HepG2 (cell line): ENCODE measurements around the gene CTNNA3. TPM values are rescaled to one million over a fixed set of nuclear protein-coding genes. Genes with fewer than 3 reads are reported as not detected.

Source experiments
- ATAC-seq: fragments of 200-7000 bp; cut with Tn5 transposase; 3 replicates; pipeline ENCODE4 v1.9.1; 2020; ENCODE audit warnings: mild to moderate bottlenecking, moderate library complexity
- BruUV-seq: library from RNA; stranded (reverse); fragments of 400-500 nt; replicated peaks from 2 replicates; lab custom pipeline; 2021; lab: Mats Ljungman, UMichigan
- CTCF ChIA-PET: fragments of 300-600 bp; formaldehyde crosslinking; extraction: SDS; loops from one replicate; lab custom pipeline; 2021; ENCODE audit warnings: low total read pairs, inconsistent platforms, low intra/inter-chr PET ratio; lab: Yijun Ruan, JAX
- POLR2A ChIA-PET: fragments of 350-600 bp; sonication (Branson Sonifier 250); formaldehyde crosslinking; loops from one replicate; lab custom pipeline; 2020; ENCODE audit warnings: antibody characterized with exemption, inconsistent platforms; lab: Yijun Ruan, JAX
- DNase-seq: peaks from one replicate; pipeline ENCODE4 v3.0.0-alpha.2; 2015; ENCODE audit warnings: low spot score
- FAIRE-seq: peaks from 3 replicates; lab custom pipeline; 2011; peaks lifted over from hg19 to GRCh38; lab: Jason Lieb, UNC
- H2AFZ ChIP-seq: one replicate; pipeline ENCODE4 v1.6.1; 2011; ENCODE audit warnings: low read length, inconsistent platforms
- H3K27ac ChIP-seq: fragments of 300-600 bp; 3 replicates; pipeline ENCODE4 v1.8.0; 2011; ENCODE audit warnings: mixed run types, mild to moderate bottlenecking, mixed read lengths, low read length, inconsistent platforms; ENCODE audit not compliant: insufficient read depth; ENCODE audit errors: extremely low read length
- H3K27me3 ChIP-seq, 2 experiments: fragments of 200-600 bp in 1 of 2; 2 replicates in 1 of 2; 3 replicates in 1 of 2; pipeline versions ENCODE4 v1.6.0 to v1.8.0; 2011; ENCODE audit warnings: low read length in 2 of 2, mild to moderate bottlenecking in 2 of 2, moderate library complexity in 2 of 2, inconsistent platforms in 1 of 2; ENCODE audit not compliant: insufficient read depth in 2 of 2, control insufficient read depth in 1 of 2
- H3K36me3 ChIP-seq, 2 experiments: fragments of 200-600 bp in 1 of 2; replicated peaks in 1 of 2; 2 replicates in 1 of 2; 3 replicates in 1 of 2; pipeline versions ENCODE4 v1.5.1 to v1.8.0; 2011; ENCODE audit warnings: low read length in 2 of 2, inconsistent platforms in 1 of 2; ENCODE audit not compliant: insufficient read depth in 2 of 2, control insufficient read depth in 1 of 2
- H3K4me1 ChIP-seq: 2 replicates; pipeline ENCODE4 v1.5.1; 2012; ENCODE audit warnings: low read length, inconsistent platforms; ENCODE audit not compliant: insufficient read depth
- H3K4me2 ChIP-seq: 2 replicates; pipeline ENCODE4 v1.6.0; 2011; ENCODE audit warnings: low read depth, low read length, inconsistent platforms
- H3K4me3 ChIP-seq, 3 experiments: fragments of 200-600 bp in 1 of 3; sonication (generic), shearing (Covaris generic) in 1 of 3; replicated peaks in 1 of 3; 2 replicates each; pipeline ENCODE4 v1.5.1; 2011 to 2016; ENCODE audit warnings: low read length in 3 of 3, inconsistent platforms in 2 of 3, low read depth in 2 of 3, mild to moderate bottlenecking in 2 of 3, control low read depth in 1 of 3, mixed read lengths in 1 of 3; ENCODE audit not compliant: insufficient read depth in 1 of 3
- H3K79me2 ChIP-seq: one replicate; pipeline ENCODE4 v1.6.1; 2011; ENCODE audit warnings: low read length, inconsistent platforms; ENCODE audit not compliant: insufficient read depth
- H3K9ac ChIP-seq: 2 replicates; pipeline ENCODE4 v1.6.0; 2011; ENCODE audit warnings: mild to moderate bottlenecking, low read depth, low read length, inconsistent platforms; ENCODE audit not compliant: insufficient read depth
- H3K9me3 ChIP-seq: 2 replicates; pipeline ENCODE4 v1.5.1; 2012; ENCODE audit warnings: mild to moderate bottlenecking, low read length
- H4K20me1 ChIP-seq: 2 replicates; pipeline ENCODE4 v1.6.0; 2011; ENCODE audit warnings: inconsistent platforms, mild to moderate bottlenecking, low read length, moderate library complexity; ENCODE audit not compliant: insufficient read depth
- CENPT ChIP-seq: sonication (generic); formaldehyde crosslinking; IDR thresholded peaks from 2 replicates; pipeline ENCODE4 v1.8.0; 2022; ENCODE audit warnings: low read depth, mild to moderate bottlenecking, moderate library complexity, missing genetic modification reagents
- FLYWCH1 ChIP-seq: sonication (generic); formaldehyde crosslinking; IDR thresholded peaks from 2 replicates; pipeline ENCODE4 v1.8.1; 2023; ENCODE audit warnings: mild to moderate bottlenecking, missing genetic modification reagents
- HOXA5 ChIP-seq: sonication (generic); formaldehyde crosslinking; IDR thresholded peaks from 2 replicates; pipeline ENCODE4 v1.4.0; 2020; ENCODE audit warnings: missing genetic modification reagents
- JDP2 ChIP-seq: sonication (generic); formaldehyde crosslinking; IDR thresholded peaks from 2 replicates; pipeline ENCODE4 v1.8.1; 2022; ENCODE audit warnings: missing genetic modification reagents, borderline replicate concordance
- NFYB ChIP-seq: sonication (generic); formaldehyde crosslinking; IDR thresholded peaks from 2 replicates; pipeline ENCODE4 v1.4.0; 2020; ENCODE audit warnings: missing genetic modification reagents
- NFYC ChIP-seq: IDR thresholded peaks from 2 replicates; pipeline ENCODE4 v1.6.1; 2016; ENCODE audit warnings: missing genetic modification reagents, missing compliant biosample characterization
- NR2F6 ChIP-seq, 2 experiments: IDR thresholded peaks; 2 replicates each; pipeline ENCODE4 v1.6.1; 2016; ENCODE audit warnings: antibody characterized with exemption in 1 of 2, mild to moderate bottlenecking in 1 of 2
- SAFB2 ChIP-seq: sonication (generic); formaldehyde crosslinking; IDR thresholded peaks from 2 replicates; pipeline ENCODE4 v1.5.1; 2020; ENCODE audit warnings: missing genetic modification reagents, low read depth, mild to moderate bottlenecking, borderline replicate concordance
- SMARCE1 ChIP-seq: fragments of 450-650 bp; IDR thresholded peaks from 2 replicates; pipeline ENCODE4 v1.6.1; 2017; ENCODE audit warnings: borderline replicate concordance
- ZBTB21 ChIP-seq: sonication (generic); formaldehyde crosslinking; IDR thresholded peaks from 2 replicates; pipeline ENCODE4 v1.4.0; 2020; ENCODE audit warnings: missing genetic modification reagents
- ZC3H13 ChIP-seq: sonication (generic); formaldehyde crosslinking; IDR thresholded peaks from 2 replicates; pipeline ENCODE4 v1.8.1; 2023; ENCODE audit warnings: mild to moderate bottlenecking, missing genetic modification reagents, moderate library complexity
- ZNF484 ChIP-seq: sonication (generic); formaldehyde crosslinking; IDR thresholded peaks from 2 replicates; pipeline ENCODE4 v1.5.1; 2020; ENCODE audit warnings: mild to moderate bottlenecking, low read depth, missing genetic modification reagents, borderline replicate concordance
- ZNF672 ChIP-seq: sonication (generic); formaldehyde crosslinking; IDR thresholded peaks from 2 replicates; pipeline ENCODE4 v1.8.1; 2022; ENCODE audit warnings: missing genetic modification reagents
- ZNF720 ChIP-seq: sonication (generic); formaldehyde crosslinking; IDR thresholded peaks from 2 replicates; pipeline ENCODE4 v1.4.0; 2020; ENCODE audit warnings: missing genetic modification reagents
- ZNF83 ChIP-seq: sonication (generic); formaldehyde crosslinking; IDR thresholded peaks from 2 replicates; pipeline ENCODE4 v1.4.0; 2020; ENCODE audit warnings: missing genetic modification reagents, mild to moderate bottlenecking, borderline replicate concordance
- WGBS: methylation state at CpG from one replicate; pipeline ENCODE4 v1.1.6; 2017; ENCODE audit warnings: low lambda C conversion rate; 5-methylcytosine and 5-hydroxymethylcytosine counted together
- in situ Hi-C: cut with HindIII; loops from 2 replicates; pipeline ENCODE4 v1.10.0; 2017; ENCODE audit warnings: low pct_unique_long_range_greater_than_20kb; ENCODE audit not compliant: extremely low pct_ligation_motif_present
- intact Hi-C: fragments of 100-400 bp; cut with micrococcal nuclease; formaldehyde crosslinking; loops from one replicate; pipeline ENCODE4 v1.10.0; 2022; ENCODE audit not compliant: unreplicated experiment
- polyA plus RNA-seq, 8 experiments: library from polyadenylated mRNA; depleted of rRNA in 3 of 8; stranded (reverse) in 7 of 8; unstranded in 1 of 8; fragments of >200 nt; fragmentation: Illumina TruSeq in 4 of 8; extraction: Trizol in 4 of 8; gene quantifications; 2 replicates each; pipeline versions ENCODE4 v1.2.1 to v1.2.3, GENCODE V29; 2011 to 2016; ENCODE audit warnings: low read depth in 4 of 8, missing spikeins in 1 of 8, mixed read lengths in 1 of 8; ENCODE audit not compliant: insufficient read depth in 1 of 8
- total RNA-seq, 5 experiments: library from RNA; depleted of rRNA; stranded (reverse); fragments of >200 nt; fragmentation: Illumina TruSeq; extraction: Trizol; gene quantifications; 2 replicates each; pipeline ENCODE4 v1.2.3, GENCODE V29; 2016; ENCODE audit warnings: low read depth in 1 of 5
- TF ChIP-seq, protein P1 (sequence below): sonication (generic); formaldehyde crosslinking; IDR thresholded peaks from 2 replicates; pipeline ENCODE4 v1.4.0; 2020; ENCODE audit warnings: mild to moderate bottlenecking, low read depth, missing genetic modification reagents
- TF ChIP-seq, protein P2 (sequence below): sonication (generic); formaldehyde crosslinking; conservative IDR thresholded peaks from 2 replicates; pipeline ENCODE4 v1.4.0; 2020; ENCODE audit warnings: missing genetic modification reagents
- TF ChIP-seq, protein P3 (sequence below): sonication (generic); formaldehyde crosslinking; IDR thresholded peaks from 2 replicates; pipeline ENCODE4 v1.5.0; 2020; ENCODE audit warnings: mild to moderate bottlenecking, missing genetic modification reagents, borderline replicate concordance

Gene CTNNA3
- total and polyA plus RNA-seq, 2 of the 13 experiments (the other 11 are each of a cell fraction or from before 2014, with no cell fraction given): not detected

DNA sequence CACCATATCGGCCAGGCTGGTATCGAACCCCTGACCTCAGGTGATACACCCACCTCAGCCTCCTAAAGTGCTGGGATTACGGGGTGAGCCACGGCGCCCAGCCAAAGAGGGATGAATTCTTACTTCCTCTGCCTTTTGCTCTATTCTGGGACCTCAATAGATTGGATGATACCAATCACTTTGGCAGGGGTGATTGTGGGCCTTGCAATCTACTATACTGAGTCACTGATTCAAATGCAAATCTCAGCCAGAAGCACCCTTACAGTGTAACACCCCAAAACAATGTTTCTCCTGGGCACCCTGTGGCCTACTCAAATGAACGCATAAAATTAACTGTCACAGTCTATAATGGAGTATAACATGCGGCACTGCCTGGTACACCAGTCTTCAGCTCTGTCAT, 1366.8 kb downstream of the CTNNA3 start:
- TF ChIP-seq, protein P1, sequence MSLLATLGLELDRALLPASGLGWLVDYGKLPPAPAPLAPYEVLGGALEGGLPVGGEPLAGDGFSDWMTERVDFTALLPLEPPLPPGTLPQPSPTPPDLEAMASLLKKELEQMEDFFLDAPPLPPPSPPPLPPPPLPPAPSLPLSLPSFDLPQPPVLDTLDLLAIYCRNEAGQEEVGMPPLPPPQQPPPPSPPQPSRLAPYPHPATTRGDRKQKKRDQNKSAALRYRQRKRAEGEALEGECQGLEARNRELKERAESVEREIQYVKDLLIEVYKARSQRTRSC (CRISPR knock-in tag): no peak
- no peak for TF ChIP-seq ZC3H13 (CRISPR knock-in tag)
- TF ChIP-seq, protein P2, sequence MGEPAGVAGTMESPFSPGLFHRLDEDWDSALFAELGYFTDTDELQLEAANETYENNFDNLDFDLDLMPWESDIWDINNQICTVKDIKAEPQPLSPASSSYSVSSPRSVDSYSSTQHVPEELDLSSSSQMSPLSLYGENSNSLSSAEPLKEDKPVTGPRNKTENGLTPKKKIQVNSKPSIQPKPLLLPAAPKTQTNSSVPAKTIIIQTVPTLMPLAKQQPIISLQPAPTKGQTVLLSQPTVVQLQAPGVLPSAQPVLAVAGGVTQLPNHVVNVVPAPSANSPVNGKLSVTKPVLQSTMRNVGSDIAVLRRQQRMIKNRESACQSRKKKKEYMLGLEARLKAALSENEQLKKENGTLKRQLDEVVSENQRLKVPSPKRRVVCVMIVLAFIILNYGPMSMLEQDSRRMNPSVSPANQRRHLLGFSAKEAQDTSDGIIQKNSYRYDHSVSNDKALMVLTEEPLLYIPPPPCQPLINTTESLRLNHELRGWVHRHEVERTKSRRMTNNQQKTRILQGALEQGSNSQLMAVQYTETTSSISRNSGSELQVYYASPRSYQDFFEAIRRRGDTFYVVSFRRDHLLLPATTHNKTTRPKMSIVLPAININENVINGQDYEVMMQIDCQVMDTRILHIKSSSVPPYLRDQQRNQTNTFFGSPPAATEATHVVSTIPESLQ (CRISPR knock-in tag): no peak
- no peak for TF ChIP-seq NR2F6 (IDR thresholded peaks at IDR 0.05)
- no peak for TF ChIP-seq NR2F6 (CRISPR knock-in tag; IDR thresholded peaks at IDR 0.05)
- no peak for TF ChIP-seq FLYWCH1 (CRISPR knock-in tag)
- no peak for TF ChIP-seq ZNF720
- no peak for TF ChIP-seq JDP2 (CRISPR knock-in tag)
- TF ChIP-seq NFYB (CRISPR knock-in tag): no peak
- TF ChIP-seq SAFB2 (CRISPR knock-in tag): no peak
- TF ChIP-seq SMARCE1: no peak
- TF ChIP-seq ZBTB21 (CRISPR knock-in tag): no peak
- TF ChIP-seq HOXA5: no peak
- no peak for TF ChIP-seq NFYC (CRISPR knock-in tag)
- no peak for TF ChIP-seq ZNF672 (CRISPR knock-in tag)
- TF ChIP-seq ZNF83 (CRISPR knock-in tag): no peak
- TF ChIP-seq CENPT (CRISPR knock-in tag): no peak
- TF ChIP-seq, protein P3, sequence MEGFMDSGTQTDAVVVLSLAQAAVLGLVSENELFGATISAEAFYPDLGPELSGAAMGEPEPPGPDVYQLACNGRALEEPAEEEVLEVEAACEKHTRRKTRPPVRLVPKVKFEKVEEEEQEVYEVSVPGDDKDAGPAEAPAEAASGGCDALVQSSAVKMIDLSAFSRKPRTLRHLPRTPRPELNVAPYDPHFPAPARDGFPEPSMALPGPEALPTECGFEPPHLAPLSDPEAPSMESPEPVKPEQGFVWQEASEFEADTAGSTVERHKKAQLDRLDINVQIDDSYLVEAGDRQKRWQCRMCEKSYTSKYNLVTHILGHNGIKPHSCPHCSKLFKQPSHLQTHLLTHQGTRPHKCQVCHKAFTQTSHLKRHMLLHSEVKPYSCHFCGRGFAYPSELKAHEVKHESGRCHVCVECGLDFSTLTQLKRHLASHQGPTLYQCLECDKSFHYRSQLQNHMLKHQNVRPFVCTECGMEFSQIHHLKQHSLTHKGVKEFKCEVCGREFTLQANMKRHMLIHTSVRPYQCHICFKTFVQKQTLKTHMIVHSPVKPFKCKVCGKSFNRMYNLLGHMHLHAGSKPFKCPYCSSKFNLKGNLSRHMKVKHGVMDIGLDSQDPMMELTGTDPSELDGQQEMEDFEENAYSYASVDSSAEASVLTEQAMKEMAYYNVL (CRISPR knock-in tag): no peak
- no peak for TF ChIP-seq ZNF484 (CRISPR knock-in tag)
- in situ Hi-C loops: no loop called here
- WGBS: 71% methylated on average over 7 of the region's 7 CpGs

More for the DNA sequence above, 1366.8 kb downstream of the CTNNA3 start:
- Histone ChIP-seq H3K27ac (no peak overlapping the region), H3K9me3 (no peaks in the 10 kb centered on the region), H3K4me3 (no peak overlapping the region), H3K36me3 (no peaks in the 10 kb centered on the region), H4K20me1 (no peaks in the 10 kb centered on the region), H3K27me3 (no peaks in the 10 kb centered on the region), H3K4me2 (no peak overlapping the region), H3K4me1 (no peaks in the 10 kb centered on the region), H2AFZ (no peak overlapping the region), H3K79me2 (no peaks in the 10 kb centered on the region), H3K9ac (no peak overlapping the region)
- POLR2A ChIA-PET: no interaction called here
- ATAC-seq (no peak), FAIRE-seq (no peak), DNase-seq (no peak)
- BruUV-seq: no TSS peak
- CTCF ChIA-PET: no interaction called here
- intact Hi-C loops: no loop called here
